HEK293T (cell line): ENCODE results near the gene SETBP1.

Experiments
- BHLHE40 ChIP-seq: fragments of 450-650 bp; IDR thresholded peaks from 2 replicates; pipeline ENCODE4 v1.6.1; 2016; ENCODE audit warnings: mild to moderate bottlenecking, moderate library complexity, borderline replicate concordance
- CTBP1 ChIP-seq: fragments of 450-650 bp; IDR thresholded peaks from 2 replicates; pipeline ENCODE4 v1.6.1; 2016; ENCODE audit warnings: borderline replicate concordance
- LEF1 ChIP-seq: fragments of 450-650 bp; IDR thresholded peaks from 2 replicates; pipeline ENCODE4 v1.6.1; 2017; ENCODE audit warnings: mild to moderate bottlenecking, borderline replicate concordance
- PKNOX1 ChIP-seq: fragments of 450-650 bp; IDR thresholded peaks from 2 replicates; pipeline ENCODE4 v1.6.1; 2016
- SP1 ChIP-seq: fragments of 450-650 bp; IDR thresholded peaks from 2 replicates; pipeline ENCODE4 v1.6.1; 2017
- TARDBP ChIP-seq: fragments of 450-650 bp; IDR thresholded peaks from 2 replicates; pipeline ENCODE4 v1.6.1; 2016

- TF ChIP-seq SP1, result no peak
- TF ChIP-seq CTBP1, result no peak
- TF ChIP-seq TARDBP, result no peak
- TF ChIP-seq LEF1, result no peak
- no peak for TF ChIP-seq PKNOX1
- TF ChIP-seq BHLHE40, result no peak
Observed at GRCh38 chr18:44685296-44685695, 4.6 kb downstream of the SETBP1 start.
